ENCODE data around the gene KLHDC4.

DNA sequence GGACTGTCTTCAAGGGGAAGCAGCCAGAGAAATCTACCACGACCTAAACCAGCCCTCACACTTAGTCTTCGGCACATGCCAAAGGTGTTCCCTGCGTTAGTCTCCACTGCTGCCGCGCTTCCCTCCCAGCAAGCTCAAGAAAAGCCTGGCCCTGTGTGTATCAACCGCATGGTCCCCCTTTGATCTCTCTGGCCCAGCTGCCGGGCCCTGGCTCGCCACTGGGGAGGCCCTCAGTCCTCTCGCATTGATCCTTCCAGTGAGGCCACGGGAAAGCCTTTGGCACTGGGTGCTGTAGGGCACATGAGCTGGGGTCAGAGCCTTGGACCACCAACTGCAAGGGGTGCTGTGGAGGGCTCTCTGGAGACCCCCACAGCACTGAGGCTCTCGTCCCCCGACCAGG is 29.6 kb upstream of the KLHDC4 start:
- TF ChIP-seq EZH2 (optimal IDR thresholded peaks at IDR 0.05; ENCODE audit: low read depth, low read length): no peak
- TF ChIP-seq, protein P1, sequence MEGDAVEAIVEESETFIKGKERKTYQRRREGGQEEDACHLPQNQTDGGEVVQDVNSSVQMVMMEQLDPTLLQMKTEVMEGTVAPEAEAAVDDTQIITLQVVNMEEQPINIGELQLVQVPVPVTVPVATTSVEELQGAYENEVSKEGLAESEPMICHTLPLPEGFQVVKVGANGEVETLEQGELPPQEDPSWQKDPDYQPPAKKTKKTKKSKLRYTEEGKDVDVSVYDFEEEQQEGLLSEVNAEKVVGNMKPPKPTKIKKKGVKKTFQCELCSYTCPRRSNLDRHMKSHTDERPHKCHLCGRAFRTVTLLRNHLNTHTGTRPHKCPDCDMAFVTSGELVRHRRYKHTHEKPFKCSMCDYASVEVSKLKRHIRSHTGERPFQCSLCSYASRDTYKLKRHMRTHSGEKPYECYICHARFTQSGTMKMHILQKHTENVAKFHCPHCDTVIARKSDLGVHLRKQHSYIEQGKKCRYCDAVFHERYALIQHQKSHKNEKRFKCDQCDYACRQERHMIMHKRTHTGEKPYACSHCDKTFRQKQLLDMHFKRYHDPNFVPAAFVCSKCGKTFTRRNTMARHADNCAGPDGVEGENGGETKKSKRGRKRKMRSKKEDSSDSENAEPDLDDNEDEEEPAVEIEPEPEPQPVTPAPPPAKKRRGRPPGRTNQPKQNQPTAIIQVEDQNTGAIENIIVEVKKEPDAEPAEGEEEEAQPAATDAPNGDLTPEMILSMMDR (IDR thresholded peaks at IDR 0.05; ENCODE audit: low read length): no peak

Measured in MM.1S (cell line).